Ishikawa (cell line): Measurements from ENCODE around the gene KCNH3.

Experiments used
- CREB1 ChIP-seq: IDR thresholded peaks from 2 replicates; pipeline ENCODE4 v1.6.1; 2012; ENCODE audit warnings: low read depth
- ZBTB7A ChIP-seq: IDR thresholded peaks from 2 replicates; pipeline ENCODE4 v1.6.1; 2012; ENCODE audit warnings: low read depth
- TF ChIP-seq, protein P1 (sequence below): IDR thresholded peaks from 2 replicates; pipeline ENCODE4 v1.6.1; 2012; ENCODE audit warnings: low read depth, mild to moderate bottlenecking

DNA sequence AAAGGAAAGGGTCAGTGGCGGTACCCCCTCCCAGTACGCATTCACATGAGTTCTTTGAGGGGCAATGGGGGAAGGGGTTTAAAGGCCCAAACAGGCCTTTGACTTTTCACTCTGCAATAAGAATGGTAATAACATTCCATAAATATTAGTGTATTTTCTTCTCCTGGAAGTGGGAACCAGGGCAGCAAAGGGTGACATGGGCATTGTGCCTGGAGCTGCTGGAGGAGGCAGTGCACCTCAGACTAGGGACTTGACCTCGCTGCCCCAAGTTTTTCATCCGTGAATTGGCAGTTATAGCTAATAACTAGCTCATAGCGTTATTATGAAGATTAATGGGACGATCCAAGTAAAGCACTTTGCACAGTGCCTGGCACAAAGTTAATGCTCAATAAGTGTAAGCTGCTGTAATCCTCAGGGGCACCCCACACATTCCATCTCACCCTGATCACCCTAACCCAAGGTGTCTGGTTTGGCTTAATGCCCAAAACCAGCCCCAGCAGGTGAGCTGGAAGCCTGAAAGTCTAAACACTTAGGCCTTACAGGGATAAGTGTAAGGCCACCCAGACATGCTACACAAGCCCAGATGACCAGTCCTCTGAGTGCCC, 2.8 kb upstream of the KCNH3 start:
- TF ChIP-seq ZBTB7A (no peak), CREB1 (no peak)
- TF ChIP-seq, protein P1, sequence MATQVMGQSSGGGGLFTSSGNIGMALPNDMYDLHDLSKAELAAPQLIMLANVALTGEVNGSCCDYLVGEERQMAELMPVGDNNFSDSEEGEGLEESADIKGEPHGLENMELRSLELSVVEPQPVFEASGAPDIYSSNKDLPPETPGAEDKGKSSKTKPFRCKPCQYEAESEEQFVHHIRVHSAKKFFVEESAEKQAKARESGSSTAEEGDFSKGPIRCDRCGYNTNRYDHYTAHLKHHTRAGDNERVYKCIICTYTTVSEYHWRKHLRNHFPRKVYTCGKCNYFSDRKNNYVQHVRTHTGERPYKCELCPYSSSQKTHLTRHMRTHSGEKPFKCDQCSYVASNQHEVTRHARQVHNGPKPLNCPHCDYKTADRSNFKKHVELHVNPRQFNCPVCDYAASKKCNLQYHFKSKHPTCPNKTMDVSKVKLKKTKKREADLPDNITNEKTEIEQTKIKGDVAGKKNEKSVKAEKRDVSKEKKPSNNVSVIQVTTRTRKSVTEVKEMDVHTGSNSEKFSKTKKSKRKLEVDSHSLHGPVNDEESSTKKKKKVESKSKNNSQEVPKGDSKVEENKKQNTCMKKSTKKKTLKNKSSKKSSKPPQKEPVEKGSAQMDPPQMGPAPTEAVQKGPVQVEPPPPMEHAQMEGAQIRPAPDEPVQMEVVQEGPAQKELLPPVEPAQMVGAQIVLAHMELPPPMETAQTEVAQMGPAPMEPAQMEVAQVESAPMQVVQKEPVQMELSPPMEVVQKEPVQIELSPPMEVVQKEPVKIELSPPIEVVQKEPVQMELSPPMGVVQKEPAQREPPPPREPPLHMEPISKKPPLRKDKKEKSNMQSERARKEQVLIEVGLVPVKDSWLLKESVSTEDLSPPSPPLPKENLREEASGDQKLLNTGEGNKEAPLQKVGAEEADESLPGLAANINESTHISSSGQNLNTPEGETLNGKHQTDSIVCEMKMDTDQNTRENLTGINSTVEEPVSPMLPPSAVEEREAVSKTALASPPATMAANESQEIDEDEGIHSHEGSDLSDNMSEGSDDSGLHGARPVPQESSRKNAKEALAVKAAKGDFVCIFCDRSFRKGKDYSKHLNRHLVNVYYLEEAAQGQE: no peak
